H9 (cell line): Measurements from ENCODE around the gene CDH23. TPM values are rescaled to one million over a fixed set of nuclear protein-coding genes. Genes with fewer than 3 reads are reported as not detected.

ENCODE experiments used
- DNase-seq: peaks from one replicate; pipeline ENCODE4 v3.0.0-alpha.2; 2017
- H2AFZ ChIP-seq: one replicate; pipeline ENCODE4 v1.6.1; 2013; ENCODE audit warnings: mild to moderate bottlenecking, low read length, control low read depth, moderate library complexity
- H2AK5ac ChIP-seq: 2 replicates; pipeline ENCODE4 v1.6.1; 2013; ENCODE audit warnings: low read length, control low read depth, mixed read lengths; ENCODE audit not compliant: insufficient read length
- H2BK120ac ChIP-seq: one replicate; pipeline ENCODE4 v1.6.1; 2013; ENCODE audit warnings: low read depth, mild to moderate bottlenecking, low read length, control low read depth, inconsistent platforms; ENCODE audit not compliant: poor library complexity, severe bottlenecking
- H2BK12ac ChIP-seq: 2 replicates; pipeline ENCODE4 v1.6.1; 2013; ENCODE audit warnings: low read length, control low read depth, mixed read lengths, low read depth; ENCODE audit not compliant: insufficient read length
- H2BK15ac ChIP-seq: 2 replicates; pipeline ENCODE4 v1.6.1; 2013; ENCODE audit warnings: low read depth, low read length, control low read depth
- H2BK20ac ChIP-seq: one replicate; pipeline ENCODE4 v1.6.1; 2013; ENCODE audit warnings: low read depth, mild to moderate bottlenecking, low read length, control low read depth, inconsistent platforms; ENCODE audit not compliant: poor library complexity, severe bottlenecking
- H2BK5ac ChIP-seq: 2 replicates; pipeline ENCODE4 v1.6.1; 2013; ENCODE audit warnings: low read length, control low read depth, mixed read lengths; ENCODE audit not compliant: insufficient read length
- H3K14ac ChIP-seq: 2 replicates; pipeline ENCODE4 v1.6.1; 2013; ENCODE audit warnings: low read length, control low read depth; ENCODE audit not compliant: insufficient read depth
- H3K18ac ChIP-seq: 2 replicates; pipeline ENCODE4 v1.6.1; 2013; ENCODE audit warnings: low read depth, mild to moderate bottlenecking, mixed read lengths, low read length, control low read depth; ENCODE audit not compliant: insufficient read length
- H3K23ac ChIP-seq: 2 replicates; pipeline ENCODE4 v1.6.1; 2013; ENCODE audit warnings: low read length, control low read depth, mixed read lengths, low read depth; ENCODE audit not compliant: insufficient read length
- H3K23me2 ChIP-seq: 2 replicates; pipeline ENCODE4 v1.6.1; 2013; ENCODE audit warnings: low read depth, mild to moderate bottlenecking, mixed read lengths, low read length, control low read depth; ENCODE audit not compliant: insufficient read length, poor library complexity, severe bottlenecking
- H3K27ac ChIP-seq: 2 replicates; pipeline ENCODE4 v1.5.1; 2013; ENCODE audit warnings: low read length, control low read depth, mixed read lengths, low read depth; ENCODE audit not compliant: insufficient read length
- H3K27me3 ChIP-seq: 2 replicates; pipeline ENCODE4 v1.6.1; 2013; ENCODE audit warnings: low read length, control low read depth, inconsistent platforms; ENCODE audit not compliant: insufficient read depth
- H3K4ac ChIP-seq: 2 replicates; pipeline ENCODE4 v1.6.1; 2013; ENCODE audit warnings: low read depth, mild to moderate bottlenecking, control low read depth, inconsistent platforms, low read length, moderate library complexity
- H3K4me1 ChIP-seq: 2 replicates; pipeline ENCODE4 v1.6.1; 2013; ENCODE audit warnings: low read length, control low read depth, inconsistent platforms; ENCODE audit not compliant: insufficient read depth
- H3K4me2 ChIP-seq: 2 replicates; pipeline ENCODE4 v1.6.1; 2013; ENCODE audit warnings: low read length, control low read depth, mixed read lengths; ENCODE audit not compliant: insufficient read length, insufficient read depth
- H3K56ac ChIP-seq: 2 replicates; pipeline ENCODE4 v1.6.1; 2013; ENCODE audit warnings: low read depth, mild to moderate bottlenecking, mixed read lengths, low read length, control low read depth; ENCODE audit not compliant: insufficient read length
- H3K79me1 ChIP-seq: 2 replicates; pipeline ENCODE4 v1.6.1; 2013; ENCODE audit warnings: low read depth, mild to moderate bottlenecking, moderate library complexity, low read length, control low read depth, inconsistent platforms; ENCODE audit not compliant: insufficient read depth, poor library complexity, severe bottlenecking
- H3K79me2 ChIP-seq: 2 replicates; pipeline ENCODE4 v1.6.1; 2013; ENCODE audit warnings: low read length, control low read depth, inconsistent platforms; ENCODE audit not compliant: insufficient read depth
- H3K9ac ChIP-seq: 2 replicates; pipeline ENCODE4 v1.6.1; 2013; ENCODE audit warnings: low read length, control low read depth, mixed read lengths; ENCODE audit not compliant: insufficient read length; ENCODE audit errors: extremely low read depth
- H3K9me3 ChIP-seq: one replicate; pipeline ENCODE4 v1.6.1; 2013; ENCODE audit warnings: low read depth, low read length, inconsistent platforms; ENCODE audit not compliant: control insufficient read depth
- H3T11ph ChIP-seq: one replicate; pipeline ENCODE4 v1.6.1; 2013; ENCODE audit warnings: mild to moderate bottlenecking, low read length, control low read depth, inconsistent platforms
- H4K20me1 ChIP-seq: one replicate; pipeline ENCODE4 v1.6.1; 2013; ENCODE audit not compliant: control insufficient read depth, insufficient read length, insufficient read depth
- H4K5ac ChIP-seq: 2 replicates; pipeline ENCODE4 v1.6.1; 2013; ENCODE audit warnings: low read depth, mild to moderate bottlenecking, mixed read lengths, low read length, control low read depth; ENCODE audit not compliant: insufficient read length
- H4K8ac ChIP-seq: replicated peaks from 2 replicates; pipeline ENCODE4 v1.6.1; 2013; ENCODE audit warnings: low read length, control low read depth, mixed read lengths, low read depth; ENCODE audit not compliant: insufficient read length
- H4K91ac ChIP-seq: 2 replicates; pipeline ENCODE4 v1.6.1; 2013; ENCODE audit warnings: low read depth, mild to moderate bottlenecking, moderate library complexity, mixed read lengths, low read length, control low read depth; ENCODE audit not compliant: insufficient read length
- H3K27ac Mint-ChIP-seq, 3 experiments: 2 replicates in 2 of 3; 3 replicates in 1 of 3; pipeline ENCODE4 v1.8.0; 2020 to 2021; ENCODE audit warnings: mixed read lengths in 3 of 3, mild to moderate bottlenecking in 1 of 3, moderate library complexity in 1 of 3
- H3K27me3 Mint-ChIP-seq: 2 replicates; pipeline ENCODE4 v1.8.0; 2021; ENCODE audit warnings: low read depth, mild to moderate bottlenecking, moderate library complexity, mixed read lengths
- H3K36me3 Mint-ChIP-seq, 3 experiments: 2 replicates in 2 of 3; 3 replicates in 1 of 3; pipeline ENCODE4 v1.8.0; 2020 to 2021; ENCODE audit warnings: low read depth in 3 of 3, mixed read lengths in 3 of 3; ENCODE audit not compliant: insufficient read depth in 1 of 3
- H3K4me1 Mint-ChIP-seq, 2 experiments: 2 replicates each; pipeline ENCODE4 v1.8.0; 2020; ENCODE audit warnings: mixed read lengths in 2 of 2
- H3K4me3 Mint-ChIP-seq, 2 experiments: 2 replicates in 1 of 2; 3 replicates in 1 of 2; pipeline ENCODE4 v1.8.0; 2020 to 2021; ENCODE audit warnings: mild to moderate bottlenecking in 2 of 2, mixed read lengths in 2 of 2, moderate library complexity in 1 of 2
- H3K9me3 Mint-ChIP-seq, 2 experiments: 2 replicates in 1 of 2; 3 replicates in 1 of 2; pipeline ENCODE4 v1.8.0; 2020; ENCODE audit warnings: mild to moderate bottlenecking in 2 of 2, mixed read lengths in 2 of 2, moderate library complexity in 1 of 2
- CTCF ChIP-seq: fragments of 200-600 bp; sonication (generic); conservative IDR thresholded peaks from 3 replicates; pipeline ENCODE4 v1.8.0; 2021; ENCODE audit warnings: antibody characterized with exemption, mild to moderate bottlenecking
- WGBS: extraction: QIAGEN DNeasy Blood & Tissue Kit; methylation state at CpG from one replicate; pipeline ENCODE4 v1.1.7; 2013; ENCODE audit warnings: missing lambda C conversion rate, low lambda C conversion rate, mixed read lengths; ENCODE audit not compliant: insufficient read length; ENCODE audit errors: extremely low coverage; 5-methylcytosine and 5-hydroxymethylcytosine counted together
- total RNA-seq: library from RNA; stranded (reverse); gene quantifications from 2 replicates; pipeline ENCODE4 v1.2.1, GENCODE V29; 2021

CDH23 gene
- total RNA-seq, 1 experiment from 2014 or later, result 2.1 TPM

DNA sequence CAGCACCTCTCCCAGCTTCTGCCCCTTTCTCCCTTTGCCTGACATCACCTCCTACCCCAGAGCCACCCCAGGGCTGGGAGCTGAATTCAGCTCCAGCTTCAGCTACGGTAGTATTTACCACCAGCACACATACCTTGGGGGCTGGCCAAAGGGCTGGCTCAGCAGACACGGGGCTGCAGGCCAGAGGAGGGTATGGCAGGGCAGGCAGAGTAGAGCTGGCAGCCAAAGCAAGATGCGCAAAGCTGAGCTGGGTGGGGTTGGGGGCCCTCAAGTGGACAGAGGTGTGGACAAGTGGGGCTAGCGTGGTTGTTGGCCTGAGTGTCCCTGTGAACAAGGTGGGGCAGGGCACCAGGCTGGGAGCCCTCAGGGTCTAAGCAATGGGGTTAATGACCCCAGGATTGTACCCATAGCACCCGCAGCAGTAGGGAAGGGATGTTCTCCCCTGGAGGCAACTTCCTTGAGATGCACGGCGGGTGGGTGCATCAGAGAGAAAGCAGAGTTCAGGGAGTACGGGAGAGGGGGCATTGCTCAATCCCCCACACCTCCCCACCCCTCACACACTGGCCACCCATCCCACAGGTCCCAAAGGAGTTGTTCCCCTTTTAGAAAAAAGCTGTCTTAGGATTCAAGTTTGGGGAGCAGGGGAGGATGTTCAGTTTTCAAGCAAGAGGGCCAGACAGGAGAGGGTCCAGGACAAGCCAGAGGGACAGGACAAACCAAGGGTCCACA is 368.6 kb downstream of the CDH23 start:
- Histone ChIP-seq H2BK5ac (no peak overlapping the region), H4K5ac (no peak overlapping the region), H2BK120ac (no peak overlapping the region), H3K9me3 (no peaks in the 10 kb centered on the region), H3K79me2 (no peaks in the 10 kb centered on the region), H3K23ac (no peak overlapping the region), H2AFZ (no peak overlapping the region), H3K79me1 (no peaks in the 10 kb centered on the region), H3K4me2 (no peak overlapping the region), H3K18ac (no peak overlapping the region), H2BK20ac (no peak overlapping the region), H3K9ac (no peak overlapping the region), H2AK5ac (no peak overlapping the region), H3K23me2 (no peaks in the 10 kb centered on the region), H3K27ac (no peak overlapping the region), H3K4ac (no peak overlapping the region), H3K14ac (no peak overlapping the region), H3K56ac (no peak overlapping the region), H3K27me3 (no peaks in the 10 kb centered on the region), H3K4me1 (no peaks in the 10 kb centered on the region; the same call in 1 of the 2 replicates), H2BK12ac (no peak overlapping the region), H3T11ph (no peak overlapping the region), H4K91ac (no peak overlapping the region), H2BK15ac (no peak overlapping the region), H4K8ac (no peak overlapping the region), H4K20me1 (no peaks in the 10 kb centered on the region)
- Mint-ChIP-seq H3K27ac (no peak overlapping the region; a peak in 1 of 7 replicates), H3K9me3 (no peaks in the 10 kb centered on the region; a peak in 1 of 5 replicates), H3K27me3 (peaks cover 8% of the 10 kb centered on the region), H3K36me3 (no peaks in the 10 kb centered on the region), H3K4me3 (no peak overlapping the region), H3K4me1 (peaks cover 0 to 2% of the 10 kb centered on the region in 2 experiments; a peak in 3 of 4 replicates)
- WGBS, result no CpG with 5 or more reads among the region's 8 CpGs
- no peak for DNase-seq
- no peak for TF ChIP-seq CTCF
